K562 (cell line): Measurements from ENCODE around the gene MFF. TPM values are rescaled to one million over a fixed set of nuclear protein-coding genes. Genes with fewer than 3 reads are reported as not detected.

Experiments used
- BRF2 ChIP-seq: IDR thresholded peaks from 3 replicates; pipeline ENCODE4 v1.6.1; 2011; ENCODE audit warnings: borderline replicate concordance, mild to moderate bottlenecking; ENCODE audit not compliant: insufficient read length, insufficient read depth
- CBFA2T3 ChIP-seq: fragments of 450-650 bp; IDR thresholded peaks from 2 replicates; pipeline ENCODE4 v1.6.1; 2017
- CBX2 ChIP-seq: fragments of 200-600 bp; sonication (generic); IDR thresholded peaks from one replicate; pipeline ENCODE4 v1.6.1; 2012; ENCODE audit warnings: mild to moderate bottlenecking, low read length, inconsistent platforms; ENCODE audit not compliant: insufficient read depth, poor library complexity, severe bottlenecking
- CEBPG ChIP-seq, 3 experiments: fragments of 200-800 bp in 1 of 3; sonication (Bioruptor generic) in 1 of 3; sonication (generic) in 1 of 3; formaldehyde crosslinking in 1 of 3; IDR thresholded peaks in 2 of 3; conservative IDR thresholded peaks in 1 of 3; 2 replicates each; pipeline versions ENCODE4 v1.6.1 to v1.8.0; 2016 to 2022; ENCODE audit warnings: missing compliant biosample characterization in 2 of 3, missing genetic modification characterization in 2 of 3, mild to moderate bottlenecking in 1 of 3, missing genetic modification reagents in 1 of 3
- E2F3 ChIP-seq: fragments of 250-450 bp; sonication (Bioruptor Pico); IDR thresholded peaks from 2 replicates; pipeline ENCODE4 v1.4.0; 2020; ENCODE audit warnings: mild to moderate bottlenecking
- EHMT2 ChIP-seq: fragments of 450-650 bp; IDR thresholded peaks from 2 replicates; pipeline ENCODE4 v1.6.1; 2018; ENCODE audit warnings: antibody characterized with exemption
- HDAC1 ChIP-seq, 2 experiments: fragments of 450-650 bp; IDR thresholded peaks; 2 replicates each; pipeline ENCODE4 v1.6.1; 2016 to 2017; ENCODE audit warnings: inconsistent platforms in 1 of 2, mild to moderate bottlenecking in 1 of 2, moderate library complexity in 1 of 2
- ZMIZ1 ChIP-seq, 2 experiments: fragments of 150-350 bp in 1 of 2; IDR thresholded peaks; 2 replicates each; pipeline ENCODE4 v1.6.1; 2012 to 2016; ENCODE audit warnings: low read depth in 2 of 2, low read length in 2 of 2, mild to moderate bottlenecking in 1 of 2, moderate library complexity in 1 of 2
- ZNF280B ChIP-seq: fragments of 250-450 bp; sonication (Bioruptor Pico); IDR thresholded peaks from 2 replicates; pipeline ENCODE4 v1.5.1; 2021; ENCODE audit warnings: mild to moderate bottlenecking
- polyA plus RNA-seq, 8 experiments: library from polyadenylated mRNA; depleted of rRNA in 4 of 8; stranded (reverse) in 5 of 8; unstranded in 3 of 8; fragments of >200 nt; fragmentation: Nextera tagmentation in 2 of 8; fragmentation: Illumina TruSeq in 1 of 8; extraction: Ambion mirVana in 2 of 8; extraction: Trizol in 1 of 8; gene quantifications; 2 replicates each; pipeline versions ENCODE4 v1.2.1 to v1.2.3, GENCODE V29; 2011 to 2014; ENCODE audit warnings: inconsistent platforms in 1 of 8, missing spikeins in 1 of 8
- total RNA-seq, 7 experiments: library from RNA; depleted of rRNA in 6 of 7; stranded (reverse); fragments of >200 nt in 6 of 7; fragmentation: Illumina TruSeq in 2 of 7; extraction: Trizol in 2 of 7; gene quantifications; 2 replicates each; pipeline versions ENCODE4 v1.2.1 to v1.2.3, GENCODE V29; 2011 to 2021; ENCODE audit warnings: low replicate concordance in 1 of 7

Gene MFF
- total and polyA plus RNA-seq, 9 of the 15 experiments (the other 6 are each of a cell fraction or from before 2014, with no cell fraction given), result 9.4 to 75.4 (median 55.7) TPM

- no peak for TF ChIP-seq BRF2
- no peak for TF ChIP-seq CBX2
- no peak for TF ChIP-seq ZMIZ1 (IDR thresholded peaks at IDR 0.05; ENCODE audit: low read depth in 2 of 2, low read length in 2 of 2)
- TF ChIP-seq CBFA2T3, result no peak
- TF ChIP-seq ZNF280B (CRISPR knock-in tag), result no peak
- TF ChIP-seq EHMT2, result no peak
- no peak for TF ChIP-seq CEBPG (CRISPR knock-in tag; IDR thresholded peaks at IDR 0.05)
- no peak for TF ChIP-seq CEBPG (tag; conservative IDR thresholded peaks at IDR 0.05 in 1 of 2, IDR thresholded peaks at IDR 0.05 in 1 of 2)
- no peak for TF ChIP-seq E2F3 (CRISPR knock-in tag)
- no peak for TF ChIP-seq HDAC1 (IDR thresholded peaks at IDR 0.05)
These were observed 10.7 kb downstream of the MFF start (continued) for GRCh38 chr2:227335713-227336112.
